Skeletal muscle tissue (tissue), 4 donors: ENCODE data around the gene LRGUK. TPM values are rescaled to one million over a fixed set of nuclear protein-coding genes. Genes with fewer than 3 reads are reported as not detected.
"Not testable (repeated sequence)": the region's sequence is repeated elsewhere in the genome, so short reads cannot be mapped to it uniquely, and the experiment has no call there.

Experiments
- H3K27ac ChIP-seq: one replicate; pipeline ENCODE4 v1.7.0; 2013; ENCODE audit warnings: mild to moderate bottlenecking, low read depth, low read length, inconsistent platforms
- H3K27me3 ChIP-seq, 3 donors: one replicate each; pipeline ENCODE4 v1.7.0; 2013; ENCODE audit warnings: low read length in 3 of 3; ENCODE audit not compliant: control insufficient read depth in 3 of 3, insufficient read depth in 3 of 3
- H3K36me3 ChIP-seq, 3 donors: one replicate each; pipeline ENCODE4 v1.7.0; 2013; ENCODE audit warnings: low read length in 3 of 3; ENCODE audit not compliant: control insufficient read depth in 3 of 3, insufficient read depth in 3 of 3
- H3K4me1 ChIP-seq, 3 donors: one replicate each; pipeline ENCODE4 v1.7.0; 2013; ENCODE audit warnings: low read length in 3 of 3, mild to moderate bottlenecking in 3 of 3; ENCODE audit not compliant: control insufficient read depth in 3 of 3, insufficient read depth in 3 of 3
- H3K4me3 ChIP-seq, 3 donors: one replicate each; pipeline ENCODE4 v1.7.0; 2013; ENCODE audit warnings: low read length in 3 of 3
- H3K9ac ChIP-seq, 3 donors: one replicate each; pipeline ENCODE4 v1.7.0; 2013; ENCODE audit warnings: low read length in 3 of 3, mild to moderate bottlenecking in 3 of 3, moderate library complexity in 2 of 3, low read depth in 1 of 3
- H3K9me3 ChIP-seq, 3 donors: one replicate each; pipeline ENCODE4 v1.7.0; 2013; ENCODE audit warnings: low read length in 3 of 3; ENCODE audit not compliant: control insufficient read depth in 3 of 3
- total RNA-seq: library from RNA; depleted of rRNA; stranded (reverse); fragments of >200 nt; gene quantifications from one replicate; pipeline ENCODE4 v1.2.3, GENCODE V29; 2014
- donor health status: Osteomylitis.

Gene LRGUK
- total RNA-seq, 1 donor from 2014 or later, result 1.6 TPM

DNA sequence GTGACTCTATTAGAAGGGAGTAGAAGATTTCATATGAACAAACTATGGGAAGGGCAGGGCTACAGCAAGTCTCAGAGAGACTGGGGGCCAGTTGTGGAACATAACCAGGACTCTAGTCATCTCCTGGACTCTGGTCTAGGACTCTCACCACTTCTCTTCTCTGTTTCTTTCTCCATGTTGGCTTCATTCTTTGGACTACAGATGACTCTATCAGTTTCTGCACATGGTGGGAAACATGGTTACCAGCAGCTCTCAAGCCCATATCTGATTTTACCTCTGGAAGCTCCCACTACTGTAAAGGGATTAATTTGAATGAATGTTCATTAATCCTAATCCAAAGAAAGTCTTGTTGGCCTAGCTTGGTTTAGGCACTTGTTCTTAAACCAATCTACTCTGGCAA is 84.7 kb downstream of the LRGUK start:
- no peaks in the 10 kb centered on the region for H3K36me3 ChIP-seq
- peaks cover 0 to 4% (median 0%) of the 10 kb centered on the region in 3 donors for H3K27me3 ChIP-seq
- H3K4me1 ChIP-seq, result no peaks in the 10 kb centered on the region
- H3K9ac ChIP-seq, result no peak overlapping the region
- H3K27ac ChIP-seq, result no peak overlapping the region
- no peaks in the 10 kb centered on the region for H3K9me3 ChIP-seq
- no peak overlapping the region for H3K4me3 ChIP-seq

DNA sequence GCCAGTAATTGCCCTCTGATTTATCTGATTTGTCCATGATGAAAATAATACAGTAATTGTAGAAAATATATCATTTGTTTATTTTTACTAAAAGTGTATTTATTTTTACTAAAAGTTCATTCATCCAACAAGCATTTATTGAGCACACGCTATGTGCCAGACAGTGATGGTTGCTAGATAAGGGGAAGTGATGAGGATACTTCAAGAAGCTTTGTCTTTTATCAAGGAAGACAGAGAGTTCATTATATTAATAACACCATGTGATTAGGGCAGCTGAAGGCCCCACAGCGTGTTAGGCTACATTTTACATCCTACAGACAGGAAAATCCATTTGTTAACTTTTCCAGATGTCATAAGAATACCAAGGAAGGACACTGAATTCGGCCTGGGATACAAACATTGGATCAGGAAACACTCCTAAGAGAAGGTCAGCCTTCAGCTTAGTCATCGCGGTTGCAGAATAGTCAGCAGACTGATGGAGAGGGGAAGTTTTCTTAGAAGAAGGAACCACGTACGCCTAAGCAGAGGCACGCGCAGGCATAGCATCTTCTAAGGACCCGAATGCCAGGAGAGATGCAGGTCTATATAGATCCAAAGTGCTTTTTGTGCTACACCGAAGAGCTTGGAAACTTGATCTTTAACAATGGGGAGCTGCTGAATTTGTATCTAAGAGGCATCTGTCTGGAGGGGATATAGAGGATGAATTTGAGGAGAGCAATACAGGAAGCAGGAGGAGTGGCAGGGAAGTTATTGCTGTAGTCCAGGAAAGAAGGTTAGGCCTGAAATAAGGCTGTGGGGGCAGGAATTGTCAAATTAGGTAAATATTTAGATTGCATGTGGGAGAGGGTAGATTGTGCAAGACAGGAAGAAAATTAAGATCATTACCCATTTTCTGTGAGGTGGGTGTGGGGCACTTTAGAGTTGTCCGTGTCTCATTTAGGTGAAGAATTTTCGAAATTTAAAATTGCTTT is 85.7 kb downstream of the LRGUK start:
- peaks cover 0 to 4% (median 0%) of the 10 kb centered on the region in 3 donors for H3K27me3 ChIP-seq
- H3K36me3 ChIP-seq, result no peaks in the 10 kb centered on the region
- H3K9me3 ChIP-seq, result no peaks in the 10 kb centered on the region
- H3K4me3 ChIP-seq, result no peak overlapping the region
- no peak overlapping the region for H3K27ac ChIP-seq
- H3K4me1 ChIP-seq, result no peaks in the 10 kb centered on the region
- no peak overlapping the region for H3K9ac ChIP-seq

DNA sequence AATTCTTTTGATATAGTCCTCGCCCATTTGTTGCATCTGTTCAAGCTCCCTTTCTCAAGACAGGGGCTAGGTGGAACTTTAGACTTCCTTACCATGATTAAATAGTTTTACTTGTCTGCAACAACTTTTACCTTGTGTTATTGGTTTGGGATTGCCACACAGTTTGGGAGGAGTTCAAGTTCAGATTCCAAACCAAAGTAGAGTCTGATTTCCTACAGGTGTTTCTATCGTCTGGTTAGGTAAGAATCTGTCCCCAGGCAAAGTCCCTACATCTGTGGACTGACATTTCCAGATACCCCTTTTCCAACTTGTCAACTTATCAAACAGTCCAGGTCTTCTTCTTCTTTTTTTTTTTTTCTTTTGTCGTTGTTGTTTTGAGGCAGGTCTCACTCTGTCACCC is 93.1 kb downstream of the LRGUK start:
- Histone ChIP-seq H3K9ac (no peak overlapping the region), H3K4me1 (no peaks in the 10 kb centered on the region), H3K36me3 (no peaks in the 10 kb centered on the region), H3K27me3 (no peaks in the 10 kb centered on the region), H3K9me3 (no peaks in the 10 kb centered on the region), H3K27ac (no peak overlapping the region), H3K4me3 (no peak overlapping the region)

DNA sequence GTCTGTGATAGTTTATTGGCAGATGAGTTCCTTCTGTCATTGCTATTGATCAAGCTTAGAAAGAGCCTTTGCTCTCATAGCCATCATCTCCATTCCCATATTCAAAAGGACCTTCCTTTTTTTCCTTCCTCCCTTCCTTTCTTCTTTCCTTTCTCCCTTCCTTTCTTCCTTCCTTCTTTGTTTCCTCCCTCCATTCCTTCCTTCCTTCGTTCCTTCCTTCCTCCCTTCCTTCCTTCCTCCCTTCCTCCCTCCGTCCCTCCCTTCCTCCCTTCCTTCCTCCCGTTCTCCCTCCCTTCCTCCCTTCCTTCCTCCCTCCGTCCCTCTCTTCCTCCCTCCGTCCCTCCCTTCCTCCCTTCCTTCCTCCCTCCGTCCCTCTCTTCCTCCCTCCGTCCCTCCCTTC is 104.2 kb downstream of the LRGUK start:
- not testable (repeated sequence) for H3K9me3 ChIP-seq, H3K9ac ChIP-seq, H3K36me3 ChIP-seq, H3K4me3 ChIP-seq, H3K4me1 ChIP-seq, H3K27ac ChIP-seq, H3K27me3 ChIP-seq

DNA sequence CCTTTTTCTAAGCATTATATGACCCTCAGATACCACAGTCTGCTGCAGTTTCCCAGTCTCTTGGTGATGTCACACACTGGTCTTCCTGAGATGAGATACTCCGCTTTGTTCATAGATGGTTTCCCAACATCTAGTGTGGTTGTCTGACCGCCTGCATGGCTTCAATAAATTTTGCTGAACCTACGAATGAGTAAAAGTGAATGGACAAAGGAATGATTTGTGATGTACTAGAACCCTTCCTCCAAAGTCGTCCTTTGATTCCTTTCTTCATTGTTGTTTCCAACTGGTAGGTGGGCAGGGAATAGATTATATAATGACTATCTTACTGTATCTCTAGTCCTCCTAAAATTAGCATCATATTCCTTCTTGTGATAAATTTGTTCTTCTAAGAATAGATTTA is 107.1 kb downstream of the LRGUK start:
- Histone ChIP-seq H3K9me3 (peaks cover 0 to 6% (median 0%) of the 10 kb centered on the region in 3 donors), H3K9ac (no peak overlapping the region), H3K27ac (no peak overlapping the region)

DNA sequence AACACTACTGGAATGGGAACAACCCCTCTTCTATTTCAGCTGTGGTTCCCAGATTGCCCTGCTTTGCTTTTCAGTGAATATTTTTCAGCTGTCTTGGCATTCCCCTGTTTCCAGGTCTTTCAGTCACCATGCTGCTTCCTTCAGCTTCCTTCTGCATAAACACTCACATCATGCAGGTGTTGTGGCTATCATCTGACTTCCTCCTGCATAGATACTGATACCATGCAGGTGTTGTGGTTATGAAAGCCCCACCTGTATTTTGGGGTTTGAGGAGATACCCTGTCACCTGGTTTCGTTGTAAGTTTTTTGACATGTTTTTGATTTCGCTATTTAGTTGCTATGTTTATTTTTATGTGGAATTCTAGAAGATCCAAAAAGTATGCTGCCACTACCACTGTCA is 118.1 kb downstream of the LRGUK start:
- H3K27ac ChIP-seq, result no peak overlapping the region
- no peak overlapping the region for H3K4me3 ChIP-seq
- no peak overlapping the region for H3K9ac ChIP-seq
- H3K9me3 ChIP-seq, result no peaks in the 10 kb centered on the region
- no peaks in the 10 kb centered on the region for H3K27me3 ChIP-seq
- H3K36me3 ChIP-seq, result no peaks in the 10 kb centered on the region
- H3K4me1 ChIP-seq, result no peaks in the 10 kb centered on the region

More for the DNA sequence above, 107.1 kb downstream of the LRGUK start:
- no peak overlapping the region for H3K4me3 ChIP-seq
- no peaks in the 10 kb centered on the region for H3K27me3 ChIP-seq
- no peaks in the 10 kb centered on the region for H3K36me3 ChIP-seq
- no peaks in the 10 kb centered on the region for H3K4me1 ChIP-seq

DNA sequence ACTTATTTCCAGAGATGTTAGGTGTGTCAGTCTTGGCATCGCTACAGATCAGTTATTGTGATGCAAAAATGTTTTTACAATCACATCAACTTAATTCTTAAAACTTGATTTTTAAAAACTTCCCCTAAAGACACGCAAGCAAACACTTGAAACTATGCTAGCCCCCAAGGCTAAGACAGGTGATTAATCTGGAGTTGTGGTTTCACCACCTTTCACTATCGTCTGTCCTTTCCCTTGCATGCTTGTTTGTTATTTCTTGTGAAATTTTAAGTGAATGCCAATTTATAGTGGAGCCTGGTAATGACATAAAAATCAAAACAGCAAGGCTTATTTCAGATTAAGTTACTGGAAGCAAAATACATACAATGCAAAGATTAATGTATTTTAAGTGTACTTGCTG is 119.2 kb downstream of the LRGUK start:
- Histone ChIP-seq H3K9ac (no peak overlapping the region), H3K4me3 (peak overlapping the region in 1 of 3 donors; percentile 3), H3K4me1 (no peaks in the 10 kb centered on the region), H3K36me3 (no peaks in the 10 kb centered on the region), H3K9me3 (no peaks in the 10 kb centered on the region), H3K27me3 (no peaks in the 10 kb centered on the region), H3K27ac (no peak overlapping the region)

DNA sequence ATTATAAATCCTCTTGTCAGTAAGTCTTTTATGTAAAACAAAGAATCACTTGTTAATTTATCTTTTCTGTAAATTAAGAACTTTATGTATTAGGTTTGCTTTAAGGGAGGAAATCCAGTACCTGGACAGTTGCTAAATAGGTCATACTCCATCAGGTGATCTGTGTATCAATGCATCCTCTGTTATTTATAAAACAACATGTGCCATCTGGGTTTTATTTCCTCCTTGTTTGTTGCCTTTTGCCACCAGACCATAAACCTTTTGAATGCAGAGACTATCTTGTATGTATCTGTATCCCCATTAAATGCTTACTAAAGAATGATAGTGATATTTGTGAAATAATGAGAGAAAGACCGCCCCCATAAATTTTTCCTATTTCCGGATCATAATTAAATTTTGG is 119.6 kb downstream of the LRGUK start:
- Histone ChIP-seq H3K4me3 (peak overlapping the region in 1 of 3 donors; percentile 3), H3K9ac (no peak overlapping the region), H3K4me1 (no peaks in the 10 kb centered on the region), H3K36me3 (no peaks in the 10 kb centered on the region), H3K27ac (peak overlapping the region; percentile 36), H3K9me3 (no peaks in the 10 kb centered on the region), H3K27me3 (no peaks in the 10 kb centered on the region)

DNA sequence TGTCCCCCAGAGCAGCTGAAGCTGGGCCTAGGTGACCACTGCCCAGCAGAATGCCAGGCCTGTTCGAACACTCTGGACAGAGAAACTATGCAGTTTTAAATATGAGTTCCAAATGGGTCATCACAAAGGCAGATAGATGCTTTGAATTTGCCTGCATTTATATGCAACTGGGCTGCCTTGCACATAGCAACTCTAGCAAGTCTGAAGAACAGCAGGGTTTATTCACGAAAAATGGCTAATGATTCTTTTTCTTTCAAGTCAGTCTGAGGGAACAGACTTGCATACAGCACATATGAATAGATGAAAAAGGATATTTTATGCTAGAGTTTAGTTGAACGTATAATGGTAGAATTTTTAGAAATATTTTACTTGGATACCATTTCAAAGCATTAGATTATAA is 121.1 kb downstream of the LRGUK start:
- Histone ChIP-seq H3K9ac (no peak overlapping the region), H3K27ac (no peak overlapping the region), H3K36me3 (no peaks in the 10 kb centered on the region)

DNA sequence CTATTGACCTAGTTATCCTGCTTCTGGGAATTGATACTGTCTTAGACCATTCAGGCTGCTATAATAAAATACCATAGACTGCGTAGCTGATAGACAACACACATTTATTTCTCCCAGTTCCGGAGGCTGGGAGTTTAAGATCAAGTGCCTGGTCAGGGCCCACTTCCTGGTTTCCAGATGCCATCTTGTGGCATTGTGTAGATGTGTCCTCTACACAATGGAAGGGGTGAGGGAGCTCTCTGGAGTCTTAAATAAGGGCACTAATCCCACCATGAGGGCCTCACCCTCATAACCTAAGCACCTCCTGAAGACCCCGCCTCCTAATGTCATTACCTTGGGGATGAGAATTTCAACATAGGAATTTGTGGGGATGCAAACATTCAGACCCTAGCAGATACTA is 127.2 kb downstream of the LRGUK start:
- H3K9me3 ChIP-seq, result no peaks in the 10 kb centered on the region
- no peaks in the 10 kb centered on the region for H3K36me3 ChIP-seq
- no peaks in the 10 kb centered on the region for H3K27me3 ChIP-seq
- H3K4me1 ChIP-seq, result no peaks in the 10 kb centered on the region
- no peak overlapping the region for H3K4me3 ChIP-seq
- no peak overlapping the region for H3K9ac ChIP-seq
- H3K27ac ChIP-seq, result no peak overlapping the region

More for the DNA sequence above, 121.1 kb downstream of the LRGUK start:
- Histone ChIP-seq H3K4me1 (no peaks in the 10 kb centered on the region), H3K27me3 (no peaks in the 10 kb centered on the region), H3K4me3 (no peak overlapping the region), H3K9me3 (no peaks in the 10 kb centered on the region)
